Stimulated activated CD8-positive, alpha-beta memory T cell treated with anti-CD3 and anti-CD28 coated beads, Interleukin-4, amount 100 ng/mL, for 1 hour (primary cell): ENCODE measurements around the gene BTBD19.

Experiments
- DNase-seq, 2 donors: peaks; one replicate each; pipeline ENCODE4 v3.0.0-alpha.2; 2020; ENCODE audit warnings: low read depth in 2 of 2, low spot score in 1 of 2

Gene BTBD19

DNA sequence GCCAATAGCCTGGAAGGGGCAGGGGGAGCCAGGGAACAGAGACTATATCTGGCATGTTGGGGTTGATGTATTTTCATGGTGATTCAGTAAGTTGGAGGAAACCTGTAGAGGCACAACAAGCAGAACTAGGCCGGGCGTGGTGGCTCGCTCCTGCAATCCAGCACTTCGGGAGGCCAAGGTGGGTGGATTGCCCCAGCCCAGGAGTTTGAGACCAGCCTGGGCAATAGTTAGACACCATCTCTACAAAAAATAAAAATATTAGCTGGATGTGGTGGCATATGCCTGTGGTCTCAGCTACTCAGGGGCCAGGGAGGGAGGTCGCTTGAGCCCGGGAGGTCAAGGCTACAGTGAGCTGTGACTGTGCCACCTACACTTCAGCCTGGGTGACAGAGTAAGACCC, 44.9 kb downstream of the BTBD19 start:
- DNase-seq: no peak

DNA sequence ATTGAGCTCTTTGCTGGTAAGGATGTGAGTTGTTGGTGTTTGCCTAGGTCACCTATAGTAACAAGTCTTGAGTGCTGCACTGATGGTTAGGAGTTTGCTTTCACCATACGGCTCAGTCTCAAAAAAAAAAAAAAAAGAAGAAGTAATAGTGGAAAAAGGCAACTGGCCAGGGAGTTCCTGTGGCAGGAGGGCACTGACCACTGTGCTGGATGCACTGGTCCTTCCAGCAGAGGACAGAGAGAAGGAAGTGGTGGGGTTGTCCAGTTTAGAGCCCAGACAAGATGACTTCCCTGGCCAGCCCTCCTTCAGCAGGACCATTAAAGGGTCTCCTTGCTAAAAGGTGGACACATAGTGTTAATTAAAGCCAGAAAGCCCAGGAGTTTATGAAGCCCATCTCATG, 46.6 kb downstream of the BTBD19 start:
- DNase-seq: no peak

DNA sequence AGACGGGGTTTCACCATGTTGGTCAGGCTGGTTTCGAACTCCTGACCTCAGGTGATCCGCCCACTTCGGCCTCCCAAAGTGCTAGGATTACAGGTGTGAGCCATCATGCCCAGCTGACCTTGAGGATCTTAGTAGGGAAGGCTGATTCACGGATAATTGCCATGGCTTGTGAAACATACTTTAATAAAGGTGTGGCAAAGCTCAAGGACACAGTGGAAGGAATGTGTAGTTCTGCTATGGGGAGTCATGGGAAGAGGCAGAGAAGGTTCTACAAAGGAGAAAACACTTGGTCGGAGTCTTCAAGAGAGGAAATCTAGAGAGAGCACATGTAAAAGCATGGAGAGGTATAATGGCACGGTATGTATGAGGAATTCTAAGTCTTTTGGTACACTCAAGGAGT, 47.4 kb downstream of the BTBD19 start:
- DNase-seq: no peak

DNA sequence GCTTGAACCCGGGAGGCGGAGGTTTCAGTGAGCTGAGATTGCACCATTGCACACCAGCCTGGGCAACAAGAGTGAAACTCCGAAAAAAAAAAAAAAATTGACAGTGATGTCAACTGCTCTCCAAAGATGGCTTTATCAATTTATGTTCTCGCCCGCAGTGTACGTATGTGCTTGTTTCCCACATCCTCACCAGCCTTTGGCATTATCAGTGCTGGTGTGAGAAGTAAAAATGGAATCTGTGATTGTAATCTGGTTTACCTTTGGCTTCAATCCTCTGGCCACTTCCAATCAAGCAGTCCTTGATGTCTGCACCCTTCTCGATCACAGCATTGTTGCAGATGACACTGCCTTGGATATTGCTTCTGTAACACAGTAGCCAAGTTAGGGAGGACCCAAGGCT, 49.1 kb downstream of the BTBD19 start:
- DNase-seq: no peak

DNA sequence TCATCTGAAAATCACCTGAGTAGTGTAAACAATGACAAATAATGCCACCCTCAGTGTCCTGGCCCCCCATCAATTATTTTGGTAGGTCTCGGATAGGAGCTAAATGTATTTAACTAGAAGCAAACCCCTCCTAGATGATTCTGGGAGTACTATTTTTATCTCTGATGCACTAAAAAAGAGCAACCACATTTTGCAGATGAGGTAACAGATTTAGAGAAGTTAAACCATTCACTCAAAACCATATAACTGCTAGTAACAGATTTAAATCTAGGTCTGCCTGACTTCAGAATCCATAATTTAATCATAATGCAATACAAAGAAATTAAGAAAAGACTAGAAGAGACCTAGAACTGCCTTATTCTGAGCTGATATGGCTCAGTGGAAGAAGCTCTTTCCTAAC, 52.0 kb downstream of the BTBD19 start:
- no peak for DNase-seq

DNA sequence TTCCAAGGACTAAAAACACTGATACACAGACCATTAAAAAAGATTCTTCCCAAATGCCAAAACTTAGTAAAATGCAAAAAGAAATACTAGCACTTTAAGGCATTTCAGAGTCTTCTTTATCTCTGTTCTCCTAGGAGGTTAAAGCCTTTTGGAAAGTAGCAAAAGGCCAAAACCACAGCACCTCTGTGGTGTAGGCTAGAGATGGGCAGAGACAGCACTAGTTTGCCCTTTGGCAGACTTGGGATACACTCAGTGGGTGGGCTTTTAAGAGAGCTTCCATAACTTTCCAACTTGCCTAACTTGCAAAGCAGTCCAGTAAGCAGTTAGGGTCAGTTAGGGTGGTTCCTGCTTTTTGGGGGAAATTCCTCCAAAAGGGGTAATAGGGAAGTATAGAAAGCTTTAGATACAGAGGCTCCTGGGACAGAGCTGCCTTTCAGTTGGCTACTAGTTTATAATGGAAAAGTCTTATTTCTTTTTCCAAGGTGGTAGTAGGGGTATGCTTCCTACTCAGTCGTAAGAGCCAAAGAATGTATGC, 52.6 kb downstream of the BTBD19 start:
- no peak for DNase-seq

DNA sequence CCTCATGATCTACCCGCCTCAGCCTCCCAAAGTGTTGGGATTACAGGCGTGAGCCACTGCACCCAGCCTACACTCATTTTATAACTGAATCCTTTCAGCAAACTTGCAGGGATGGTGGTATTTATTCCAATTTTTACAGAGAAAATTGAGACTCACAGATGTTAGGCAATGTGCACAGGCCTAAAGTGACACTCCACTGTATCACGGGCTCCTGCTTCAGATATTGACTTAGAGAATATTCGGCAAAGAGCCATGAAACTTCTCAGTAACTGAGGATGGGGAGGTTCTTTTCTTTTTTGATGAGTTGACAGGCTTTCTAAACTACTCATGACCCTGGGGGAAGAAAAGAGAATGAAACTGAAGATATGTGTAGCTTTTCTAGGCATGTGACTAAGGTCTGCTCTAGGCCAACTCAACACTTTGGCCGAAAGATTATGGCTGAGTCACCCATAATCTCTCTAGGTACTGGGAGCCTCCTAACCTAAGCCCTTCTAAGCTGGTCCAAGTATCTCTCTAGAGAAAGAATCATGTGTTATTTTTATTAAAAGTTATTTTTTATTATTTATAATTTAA, 54.6 kb downstream of the BTBD19 start:
- no peak for DNase-seq
